ENCODE measurements around the gene SHH.

DNA sequence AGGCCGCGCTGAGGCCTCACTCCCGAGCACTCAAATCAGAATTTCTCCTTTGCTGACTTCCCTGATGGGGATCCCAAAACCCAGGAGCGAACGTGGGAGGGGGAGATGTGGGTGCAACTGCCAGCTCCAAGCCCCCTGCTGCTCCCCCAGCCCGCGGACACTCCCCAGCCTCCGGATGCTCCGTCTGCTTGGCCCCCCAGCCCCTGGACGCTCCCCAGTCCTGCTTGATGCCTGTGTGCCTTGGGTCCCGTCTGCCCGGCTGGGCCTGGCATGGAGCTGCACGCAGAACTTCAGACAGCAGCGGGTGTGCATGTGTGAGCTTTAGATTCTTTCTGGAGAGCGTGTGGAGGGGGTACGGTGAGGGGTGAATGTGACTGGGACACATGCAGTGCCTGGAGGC is 4.7 kb upstream of the SHH start:
- TF ChIP-seq KLF10 (tag by site-specific recombination; IDR thresholded peaks at IDR 0.05) = no peak
- TF ChIP-seq, protein P1, sequence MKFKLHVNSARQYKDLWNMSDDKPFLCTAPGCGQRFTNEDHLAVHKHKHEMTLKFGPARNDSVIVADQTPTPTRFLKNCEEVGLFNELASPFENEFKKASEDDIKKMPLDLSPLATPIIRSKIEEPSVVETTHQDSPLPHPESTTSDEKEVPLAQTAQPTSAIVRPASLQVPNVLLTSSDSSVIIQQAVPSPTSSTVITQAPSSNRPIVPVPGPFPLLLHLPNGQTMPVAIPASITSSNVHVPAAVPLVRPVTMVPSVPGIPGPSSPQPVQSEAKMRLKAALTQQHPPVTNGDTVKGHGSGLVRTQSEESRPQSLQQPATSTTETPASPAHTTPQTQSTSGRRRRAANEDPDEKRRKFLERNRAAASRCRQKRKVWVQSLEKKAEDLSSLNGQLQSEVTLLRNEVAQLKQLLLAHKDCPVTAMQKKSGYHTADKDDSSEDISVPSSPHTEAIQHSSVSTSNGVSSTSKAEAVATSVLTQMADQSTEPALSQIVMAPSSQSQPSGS (tag by site-specific recombination; IDR thresholded peaks at IDR 0.05; ENCODE audit: low read depth) = no peak
- TF ChIP-seq MYNN (tag by site-specific recombination; IDR thresholded peaks at IDR 0.05; ENCODE audit: borderline replicate concordance) = no peak
- no peak for TF ChIP-seq ZNF302 (tag by site-specific recombination; IDR thresholded peaks at IDR 0.05; ENCODE audit: low read depth)
- TF ChIP-seq, protein P2, sequence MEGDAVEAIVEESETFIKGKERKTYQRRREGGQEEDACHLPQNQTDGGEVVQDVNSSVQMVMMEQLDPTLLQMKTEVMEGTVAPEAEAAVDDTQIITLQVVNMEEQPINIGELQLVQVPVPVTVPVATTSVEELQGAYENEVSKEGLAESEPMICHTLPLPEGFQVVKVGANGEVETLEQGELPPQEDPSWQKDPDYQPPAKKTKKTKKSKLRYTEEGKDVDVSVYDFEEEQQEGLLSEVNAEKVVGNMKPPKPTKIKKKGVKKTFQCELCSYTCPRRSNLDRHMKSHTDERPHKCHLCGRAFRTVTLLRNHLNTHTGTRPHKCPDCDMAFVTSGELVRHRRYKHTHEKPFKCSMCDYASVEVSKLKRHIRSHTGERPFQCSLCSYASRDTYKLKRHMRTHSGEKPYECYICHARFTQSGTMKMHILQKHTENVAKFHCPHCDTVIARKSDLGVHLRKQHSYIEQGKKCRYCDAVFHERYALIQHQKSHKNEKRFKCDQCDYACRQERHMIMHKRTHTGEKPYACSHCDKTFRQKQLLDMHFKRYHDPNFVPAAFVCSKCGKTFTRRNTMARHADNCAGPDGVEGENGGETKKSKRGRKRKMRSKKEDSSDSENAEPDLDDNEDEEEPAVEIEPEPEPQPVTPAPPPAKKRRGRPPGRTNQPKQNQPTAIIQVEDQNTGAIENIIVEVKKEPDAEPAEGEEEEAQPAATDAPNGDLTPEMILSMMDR (tag by site-specific recombination; IDR thresholded peaks at IDR 0.05) = no peak
- TF ChIP-seq, protein P3, sequence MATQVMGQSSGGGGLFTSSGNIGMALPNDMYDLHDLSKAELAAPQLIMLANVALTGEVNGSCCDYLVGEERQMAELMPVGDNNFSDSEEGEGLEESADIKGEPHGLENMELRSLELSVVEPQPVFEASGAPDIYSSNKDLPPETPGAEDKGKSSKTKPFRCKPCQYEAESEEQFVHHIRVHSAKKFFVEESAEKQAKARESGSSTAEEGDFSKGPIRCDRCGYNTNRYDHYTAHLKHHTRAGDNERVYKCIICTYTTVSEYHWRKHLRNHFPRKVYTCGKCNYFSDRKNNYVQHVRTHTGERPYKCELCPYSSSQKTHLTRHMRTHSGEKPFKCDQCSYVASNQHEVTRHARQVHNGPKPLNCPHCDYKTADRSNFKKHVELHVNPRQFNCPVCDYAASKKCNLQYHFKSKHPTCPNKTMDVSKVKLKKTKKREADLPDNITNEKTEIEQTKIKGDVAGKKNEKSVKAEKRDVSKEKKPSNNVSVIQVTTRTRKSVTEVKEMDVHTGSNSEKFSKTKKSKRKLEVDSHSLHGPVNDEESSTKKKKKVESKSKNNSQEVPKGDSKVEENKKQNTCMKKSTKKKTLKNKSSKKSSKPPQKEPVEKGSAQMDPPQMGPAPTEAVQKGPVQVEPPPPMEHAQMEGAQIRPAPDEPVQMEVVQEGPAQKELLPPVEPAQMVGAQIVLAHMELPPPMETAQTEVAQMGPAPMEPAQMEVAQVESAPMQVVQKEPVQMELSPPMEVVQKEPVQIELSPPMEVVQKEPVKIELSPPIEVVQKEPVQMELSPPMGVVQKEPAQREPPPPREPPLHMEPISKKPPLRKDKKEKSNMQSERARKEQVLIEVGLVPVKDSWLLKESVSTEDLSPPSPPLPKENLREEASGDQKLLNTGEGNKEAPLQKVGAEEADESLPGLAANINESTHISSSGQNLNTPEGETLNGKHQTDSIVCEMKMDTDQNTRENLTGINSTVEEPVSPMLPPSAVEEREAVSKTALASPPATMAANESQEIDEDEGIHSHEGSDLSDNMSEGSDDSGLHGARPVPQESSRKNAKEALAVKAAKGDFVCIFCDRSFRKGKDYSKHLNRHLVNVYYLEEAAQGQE (tag by site-specific recombination; IDR thresholded peaks at IDR 0.05) = no peak
- TF ChIP-seq ZNF24 (tag by site-specific recombination; IDR thresholded peaks at IDR 0.05) = no peak
- no peak for TF ChIP-seq ZNF555 (tag by site-specific recombination; conservative IDR thresholded peaks at IDR 0.05)
- no peak for TF ChIP-seq ZNF274 (IDR thresholded peaks at IDR 0.05; ENCODE audit: low read length)
- TF ChIP-seq ZNF274 (tag by site-specific recombination; IDR thresholded peaks at IDR 0.05; ENCODE audit: borderline replicate concordance) = no peak
- TF ChIP-seq ZNF121 (tag by site-specific recombination; IDR thresholded peaks at IDR 0.05) = no peak
